Stimulated activated naive CD4-positive, alpha-beta T cell treated with Interleukin-2 at 50 U/mL for 16 hours (primary cell): ENCODE results near the gene ECEL1.

ENCODE experiments used
- DNase-seq: peaks from one replicate; lab custom pipeline; 2025; lab: John Stamatoyannopoulos, UW

ECEL1 gene

DNA sequence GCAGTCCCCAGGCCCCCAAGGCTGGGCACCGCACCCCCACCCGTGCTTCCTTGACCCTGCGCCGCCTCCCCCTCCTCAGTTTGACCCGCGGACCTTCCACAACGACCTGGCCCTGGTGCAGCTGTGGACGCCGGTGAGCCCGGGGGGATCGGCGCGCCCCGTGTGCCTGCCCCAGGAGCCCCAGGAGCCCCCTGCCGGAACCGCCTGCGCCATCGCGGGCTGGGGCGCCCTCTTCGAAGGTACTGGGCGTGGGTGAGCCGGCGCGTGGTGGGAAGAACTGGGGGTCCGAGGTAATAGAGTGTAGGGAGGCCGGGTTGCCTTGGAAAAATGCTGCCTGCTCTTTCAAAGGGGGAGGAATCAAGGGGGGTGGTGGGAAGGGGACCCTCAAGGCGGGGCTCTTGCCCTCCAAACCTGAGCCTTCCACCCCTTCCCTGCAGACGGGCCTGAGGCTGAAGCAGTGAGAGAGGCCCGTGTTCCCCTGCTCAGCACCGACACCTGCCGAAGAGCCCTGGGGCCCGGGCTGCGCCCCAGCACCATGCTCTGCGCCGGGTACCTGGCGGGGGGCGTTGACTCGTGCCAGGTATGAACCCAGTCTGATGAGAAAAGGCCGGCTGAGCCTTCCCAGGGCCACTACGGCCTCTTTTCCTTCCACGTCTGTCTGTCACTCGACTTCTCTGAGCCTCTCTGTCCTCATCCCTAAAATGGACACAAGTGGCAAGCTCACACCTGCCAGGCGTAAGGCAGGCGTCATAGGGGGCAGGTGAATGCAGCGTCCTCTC is 35.2 kb upstream of the ECEL1 start:
- no peak for DNase-seq

DNA sequence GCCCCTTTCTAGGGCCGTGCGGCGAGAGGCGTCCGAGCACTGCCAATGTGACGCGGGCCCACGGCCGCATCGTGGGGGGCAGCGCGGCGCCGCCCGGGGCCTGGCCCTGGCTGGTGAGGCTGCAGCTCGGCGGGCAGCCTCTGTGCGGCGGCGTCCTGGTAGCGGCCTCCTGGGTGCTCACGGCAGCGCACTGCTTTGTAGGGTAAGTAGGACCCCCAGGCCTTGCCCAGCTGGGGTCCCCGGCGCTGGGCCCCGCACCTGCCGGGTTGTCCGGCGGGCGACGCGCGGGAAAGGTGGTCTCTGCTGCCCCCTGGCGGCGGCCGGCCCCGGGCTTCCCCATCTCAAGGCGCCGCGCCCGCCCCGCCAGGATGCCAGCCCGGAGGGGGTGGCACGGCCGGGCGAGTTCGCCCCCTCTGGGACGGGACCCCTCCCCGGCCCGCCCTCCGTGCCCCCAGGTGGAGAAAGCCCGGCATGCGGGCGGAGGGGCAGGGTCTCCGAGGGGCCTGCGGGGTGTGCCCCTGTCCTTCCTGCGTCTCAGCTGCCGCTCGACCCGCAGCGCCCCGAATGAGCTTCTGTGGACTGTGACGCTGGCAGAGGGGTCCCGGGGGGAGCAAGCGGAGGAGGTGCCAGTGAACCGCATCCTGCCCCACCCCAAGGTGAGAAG is 34.5 kb upstream of the ECEL1 start:
- DNase-seq, result peak; percentile 45

DNA sequence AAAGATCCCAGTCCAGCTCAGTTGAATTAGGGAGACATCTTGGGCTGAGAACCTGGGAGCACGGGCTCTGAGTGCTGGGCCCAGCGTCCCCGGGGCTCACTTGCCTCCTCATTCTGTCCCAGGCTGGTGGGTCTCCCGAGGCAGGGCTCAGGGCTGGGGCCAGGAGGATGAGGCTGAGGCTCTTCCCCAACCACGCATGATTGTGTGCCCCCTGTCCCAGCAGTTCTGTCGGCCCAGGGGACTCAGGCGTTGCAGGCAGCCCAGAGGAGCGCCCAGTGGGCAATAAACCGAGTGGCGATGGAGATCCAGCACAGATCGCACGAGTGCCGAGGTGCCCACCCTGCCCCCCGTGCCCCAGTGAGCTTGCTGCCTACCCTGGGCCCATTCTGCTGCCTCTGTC is 33.5 kb upstream of the ECEL1 start:
- no peak for DNase-seq

DNA sequence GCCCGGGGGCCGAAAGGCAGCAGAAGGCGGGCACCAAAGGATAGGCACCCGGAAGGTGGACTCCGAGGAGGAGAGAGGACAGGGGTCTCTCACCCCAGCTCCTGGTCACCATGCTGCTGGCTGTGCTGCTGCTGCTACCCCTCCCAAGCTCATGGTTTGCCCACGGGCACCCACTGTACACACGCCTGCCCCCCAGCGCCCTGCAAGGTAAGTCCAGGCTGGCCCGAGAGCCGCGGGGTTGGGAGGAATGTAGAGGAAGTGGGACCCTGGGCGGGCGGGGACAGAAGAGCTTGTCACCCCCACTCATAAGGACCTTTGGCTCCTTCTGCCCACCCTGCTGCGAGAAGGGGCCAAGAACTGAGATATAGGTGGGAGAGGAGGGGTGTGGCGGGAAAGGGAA is 32.9 kb upstream of the ECEL1 start:
- DNase-seq, result no peak

DNA sequence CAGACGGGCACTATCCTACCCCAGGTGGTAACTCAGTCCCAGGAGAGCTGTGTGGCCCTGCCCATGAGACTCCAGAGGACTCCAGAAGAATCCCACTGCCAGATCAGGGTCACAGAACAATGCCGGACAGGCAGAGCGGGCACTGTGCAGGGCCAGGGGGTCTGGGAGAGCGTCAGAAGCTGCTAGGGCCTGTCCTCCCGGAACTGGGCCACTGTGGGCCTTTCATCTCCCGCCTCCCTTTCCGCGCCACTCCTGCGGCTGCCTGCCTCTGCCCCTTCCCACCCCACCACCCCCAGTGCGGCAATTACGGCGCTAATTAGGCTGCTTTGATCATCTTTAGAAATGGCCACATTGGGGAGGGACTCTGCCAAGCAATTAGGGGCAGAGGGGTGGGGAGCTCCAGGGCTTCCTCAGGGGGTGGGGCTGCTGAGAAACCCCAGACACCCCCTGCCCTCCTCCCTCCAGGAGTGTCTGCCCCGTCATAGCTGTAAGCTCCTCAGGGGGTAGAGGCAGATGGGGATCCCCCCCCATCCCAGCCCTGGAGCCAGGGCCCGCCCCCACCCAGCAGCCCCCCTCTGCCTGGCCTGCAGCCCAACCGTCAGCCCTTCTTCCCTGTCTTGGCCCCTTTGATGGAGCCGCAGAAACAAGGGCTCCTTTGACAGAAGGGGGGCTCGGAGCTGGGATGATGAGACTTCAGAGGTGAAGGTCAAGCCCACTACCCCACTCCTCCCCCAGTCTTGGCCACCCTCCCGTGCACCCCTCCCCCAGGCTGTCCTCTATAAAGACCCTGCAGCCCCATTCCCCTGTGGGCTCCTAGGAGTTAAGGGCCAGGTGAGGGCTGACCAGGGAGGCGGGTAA is 32.2 kb upstream of the ECEL1 start, which contains the start of gene PRSS56:
Gene PRSS56 (plus strand): TSS at position 808 of the 858 bp plus-strand sequence. CDS start 211 bp downstream, outside the sequence.
- DNase-seq, result no peak

DNA sequence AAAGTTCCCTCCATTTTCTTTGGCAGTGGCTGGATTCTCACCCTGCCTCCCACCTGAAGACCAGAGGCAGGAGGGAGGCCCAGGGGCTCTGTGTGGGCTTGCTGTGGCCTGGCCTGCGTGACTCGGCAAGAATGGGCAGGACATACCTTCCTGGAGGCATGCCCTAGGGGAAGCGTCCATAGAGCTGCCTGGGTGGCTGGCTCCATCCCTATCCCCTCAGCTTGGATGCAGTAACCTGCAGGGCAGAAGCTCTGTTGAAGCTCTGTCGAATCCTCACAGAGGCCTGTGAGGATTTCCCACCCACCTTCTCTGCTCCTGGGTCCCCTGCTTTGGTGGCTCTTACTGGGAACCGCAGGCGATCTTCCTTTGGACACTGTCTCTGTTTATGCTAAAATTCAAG is 31.2 kb upstream of the ECEL1 start:
- no peak for DNase-seq

DNA sequence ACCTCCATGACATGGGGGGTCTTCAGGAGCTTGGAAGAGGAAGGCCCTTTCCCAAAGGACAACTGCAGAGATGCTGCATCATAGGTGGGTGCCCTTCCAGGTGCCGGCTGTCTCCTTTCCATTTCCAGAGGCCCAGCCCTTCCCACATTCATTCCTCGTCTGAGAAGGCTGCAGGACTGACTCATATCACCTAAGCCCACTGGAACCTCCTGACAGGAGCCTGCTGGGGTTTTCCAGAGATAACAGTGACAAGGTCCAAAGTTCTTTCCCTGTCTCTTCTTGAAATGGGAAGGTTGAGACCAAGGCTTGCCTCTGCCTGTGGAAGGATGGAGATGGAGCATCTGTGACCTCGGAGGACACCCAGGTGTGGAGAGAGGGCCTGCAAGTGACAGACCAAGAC is 28.9 kb upstream of the ECEL1 start:
- no peak for DNase-seq

DNA sequence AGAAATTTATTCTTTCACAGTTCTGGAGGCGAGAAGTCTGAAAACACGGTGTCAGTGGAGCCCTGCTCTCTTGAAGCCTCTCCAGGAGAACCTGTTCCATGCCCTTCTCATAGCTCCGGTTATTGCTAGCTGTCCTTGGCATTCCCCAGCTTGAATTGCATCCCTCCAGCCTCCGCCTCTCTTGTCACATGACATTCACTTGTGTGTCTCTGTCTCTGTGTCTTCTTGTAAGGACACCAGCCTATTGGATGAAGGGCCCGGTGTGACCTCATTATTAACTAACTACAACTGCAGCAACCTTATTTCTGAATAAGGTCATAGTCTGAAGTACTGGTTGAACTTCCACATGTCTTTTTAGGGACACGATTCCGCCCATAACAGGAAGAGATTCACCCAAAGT is 28.0 kb upstream of the ECEL1 start:
- DNase-seq, result no peak

DNA sequence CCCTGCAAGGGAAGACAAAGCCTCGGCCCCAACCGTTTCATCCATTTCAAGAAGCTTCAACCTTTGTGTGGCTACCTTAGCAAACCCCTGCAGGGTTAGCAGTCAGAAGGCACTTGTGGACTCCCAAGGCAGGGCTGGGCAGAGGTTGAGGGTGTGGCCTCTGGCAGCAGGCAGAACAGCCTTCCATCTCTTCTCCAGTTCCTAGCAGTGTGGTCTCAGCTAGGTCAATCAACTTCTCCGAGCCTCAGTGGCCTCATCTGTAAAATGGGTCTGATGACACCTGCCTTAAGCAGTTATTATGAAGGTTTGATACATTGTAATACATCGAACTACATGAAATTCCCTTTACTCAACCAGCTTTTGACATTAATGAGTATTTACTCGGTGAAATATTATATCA is 25.7 kb upstream of the ECEL1 start:
- no peak for DNase-seq

DNA sequence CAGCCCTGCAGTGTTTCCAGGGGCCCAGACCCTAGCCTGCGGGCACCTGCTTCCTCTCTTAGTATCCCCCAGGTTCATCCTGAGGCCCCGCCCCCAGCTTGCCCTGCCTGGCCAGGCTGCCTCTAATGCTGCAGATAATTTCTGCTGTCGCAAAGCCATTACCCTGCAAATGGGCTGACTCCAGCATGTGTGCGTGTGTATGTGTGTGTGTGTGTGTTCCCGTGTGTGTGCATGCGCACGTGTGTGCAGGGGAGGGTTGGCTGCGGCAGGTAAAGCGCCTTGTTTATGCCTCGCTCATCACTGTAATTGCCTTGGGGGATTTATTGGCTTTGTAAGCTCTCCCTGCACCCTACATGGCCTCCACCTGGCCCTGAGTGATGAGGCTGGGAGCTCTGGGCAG is 25.0 kb upstream of the ECEL1 start:
- no peak for DNase-seq

DNA sequence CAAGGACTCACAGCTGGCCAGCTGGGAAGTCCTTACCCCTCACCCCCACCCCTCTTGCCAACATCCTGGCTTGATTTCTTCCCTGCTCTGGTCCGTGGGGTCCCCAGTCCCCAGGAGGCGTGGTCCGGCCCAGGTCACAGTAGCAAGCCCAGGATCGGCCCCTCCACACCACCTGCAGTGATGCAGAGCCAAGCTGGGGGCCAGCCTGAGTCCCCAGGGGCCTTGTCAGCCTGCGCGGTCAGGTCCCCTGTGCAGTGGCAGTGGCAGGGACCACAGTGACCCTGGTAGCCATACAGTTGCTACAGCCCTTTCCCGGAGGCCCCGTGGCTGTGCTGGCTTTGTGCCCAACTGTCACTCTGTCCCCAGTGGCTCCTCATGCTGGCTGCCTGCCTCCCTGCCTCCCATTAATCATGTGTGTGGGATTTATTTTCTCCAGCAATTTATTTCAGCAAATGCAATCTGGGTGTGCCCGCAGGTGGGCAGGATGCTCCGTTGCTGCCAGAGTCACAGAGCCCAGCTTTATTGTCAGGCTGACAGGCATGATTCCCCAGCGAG is 23.8 kb upstream of the ECEL1 start:
- no peak for DNase-seq

DNA sequence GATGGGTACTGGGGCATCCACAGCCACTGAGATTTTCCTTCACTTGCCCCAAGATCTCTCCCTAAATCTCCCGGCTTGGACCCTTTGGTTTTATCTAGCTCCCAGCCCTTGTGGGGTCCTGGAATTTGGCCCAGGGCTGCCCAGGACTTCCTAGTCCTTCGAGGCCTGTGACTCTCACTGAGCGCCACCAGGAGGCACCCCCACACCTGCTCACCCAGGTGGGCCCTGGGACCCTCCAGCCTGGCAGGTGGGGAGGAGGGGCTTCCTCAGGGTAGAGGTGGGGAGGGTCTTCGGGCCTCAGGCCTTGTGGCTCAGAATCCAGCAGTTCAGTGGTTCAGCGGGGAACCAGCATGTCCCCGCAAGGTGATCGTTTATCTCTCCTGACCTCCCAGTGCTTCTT is 20.6 kb upstream of the ECEL1 start:
- no peak for DNase-seq

DNA sequence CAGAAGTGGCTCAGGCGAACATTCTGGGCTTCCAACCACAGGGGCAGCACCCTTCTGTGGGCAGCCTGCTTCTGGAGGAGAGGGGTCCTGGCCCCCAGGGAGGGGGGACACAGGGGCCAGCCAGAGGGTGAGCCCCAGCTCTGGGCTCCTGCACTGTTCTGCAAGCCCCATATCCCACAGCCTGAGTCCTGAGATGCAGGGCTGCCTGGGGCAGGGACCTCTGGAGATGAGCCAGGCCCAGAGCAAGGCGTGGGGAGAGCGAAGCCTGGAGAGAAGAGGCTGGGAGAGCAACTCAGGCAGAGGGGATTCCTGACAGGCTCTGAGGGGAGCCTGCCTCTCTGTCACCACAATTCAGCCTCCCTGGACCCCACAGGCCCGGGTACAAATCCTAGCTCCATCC is 19.1 kb upstream of the ECEL1 start:
- no peak for DNase-seq

DNA sequence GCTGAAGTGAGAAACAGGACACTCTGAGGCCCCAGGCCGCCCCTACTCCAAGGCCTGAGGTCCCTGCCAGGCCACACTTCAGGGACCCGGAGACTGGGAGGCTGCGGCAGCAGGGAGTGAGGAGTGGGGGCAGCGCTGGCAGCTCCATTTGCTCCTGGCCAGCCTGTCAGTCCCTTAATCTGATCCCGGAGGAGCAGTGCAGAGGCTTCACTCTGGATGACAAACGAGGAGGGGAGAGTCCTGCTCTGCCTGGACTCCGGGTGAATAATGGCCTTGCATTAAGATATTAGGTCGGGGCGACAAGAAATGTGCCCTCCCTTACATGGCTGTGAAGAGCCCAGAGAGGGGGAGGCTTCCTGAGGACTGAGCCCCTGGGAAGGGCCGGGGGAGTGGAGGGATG is 18.2 kb upstream of the ECEL1 start:
- no peak for DNase-seq

DNA sequence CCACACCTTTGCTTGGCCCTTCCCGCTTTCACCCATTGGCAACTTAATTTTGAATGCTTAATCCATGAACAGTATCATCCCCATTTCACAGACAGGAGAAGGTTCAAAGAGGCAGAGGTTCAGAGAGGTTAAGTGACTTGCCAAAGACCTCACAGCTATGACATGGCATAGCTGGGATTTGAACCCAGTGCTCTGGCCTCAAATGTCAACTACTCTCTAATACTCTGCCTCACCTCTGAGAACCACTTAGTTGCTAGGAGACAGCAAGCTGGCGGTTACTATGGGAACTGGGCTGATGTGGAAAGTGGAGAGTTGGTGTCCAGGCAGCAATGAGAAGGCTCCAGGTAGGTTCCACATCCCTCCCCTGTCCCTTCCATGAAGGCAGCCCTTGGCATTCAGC is 16.8 kb upstream of the ECEL1 start:
- no peak for DNase-seq

DNA sequence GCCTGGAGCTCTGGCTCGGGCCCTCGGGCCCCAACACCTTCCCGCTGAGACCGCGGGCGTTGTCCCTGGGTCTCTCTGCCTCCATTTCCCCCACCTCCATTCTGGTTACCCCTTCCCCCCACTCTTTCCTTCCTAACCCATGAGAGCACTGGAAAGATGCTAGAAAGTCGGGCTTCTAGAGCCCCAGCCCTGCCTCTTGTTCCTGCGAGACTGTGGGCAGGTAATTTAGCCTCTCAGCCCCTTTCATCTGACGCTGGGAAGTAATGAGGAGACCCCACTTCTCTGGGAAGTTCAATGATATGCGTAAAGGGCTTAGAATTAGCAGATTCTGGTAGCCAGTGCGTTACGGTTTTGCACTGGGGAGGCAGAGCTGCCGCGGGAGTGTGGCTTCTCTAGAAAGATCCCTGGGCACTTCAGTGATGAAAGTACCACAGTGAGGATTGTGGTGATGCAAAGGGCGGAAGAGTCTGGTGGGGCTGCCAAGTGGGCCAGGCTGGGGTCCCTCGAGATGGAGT is 16.2 kb upstream of the ECEL1 start:
- DNase-seq, result no peak

DNA sequence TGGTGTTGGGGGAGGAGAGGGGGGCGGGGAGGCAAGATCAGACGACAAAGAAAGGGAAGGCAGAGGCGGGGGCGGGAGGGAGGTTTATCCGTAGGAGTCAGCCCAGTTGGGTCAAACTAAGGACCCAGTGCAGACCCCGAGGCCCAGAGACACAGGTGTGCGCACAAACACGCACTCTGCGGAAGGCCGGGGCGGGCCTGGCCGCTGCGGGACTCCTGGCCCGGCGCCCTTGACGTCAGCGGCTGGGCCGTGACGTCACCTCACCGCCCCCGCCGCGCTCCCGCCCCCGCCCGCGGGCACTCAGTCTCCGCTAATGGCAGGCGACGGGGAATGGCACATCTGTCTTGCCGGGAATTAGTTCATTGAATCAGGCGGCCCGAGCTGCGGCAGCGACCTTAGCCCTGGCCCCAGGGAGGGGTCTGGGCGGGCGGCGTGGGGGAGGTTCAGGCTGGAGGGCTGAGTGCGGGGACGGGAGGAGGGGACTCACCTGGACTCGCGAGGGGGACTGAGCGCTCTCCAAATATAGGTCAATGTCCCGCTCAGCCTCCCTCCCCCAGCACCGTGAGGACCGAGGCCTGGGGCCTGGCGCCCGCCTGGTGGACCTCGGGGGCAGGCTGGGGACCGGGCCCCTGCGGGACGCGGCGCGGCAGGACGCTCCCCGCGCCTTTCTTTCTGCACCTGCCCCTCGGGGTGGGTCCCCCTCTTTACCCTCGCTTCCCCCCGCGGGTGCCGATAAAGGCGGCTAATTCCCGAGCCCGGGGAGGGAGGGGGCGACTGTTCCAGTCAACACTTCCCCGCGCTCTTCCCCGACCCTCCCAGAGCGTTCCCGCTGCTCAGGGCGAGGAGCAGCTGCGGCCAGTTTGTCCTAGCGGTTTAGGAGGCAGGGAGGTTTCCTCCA is 15.5 kb upstream of the ECEL1 start:
- peak; percentile 17 for DNase-seq

DNA sequence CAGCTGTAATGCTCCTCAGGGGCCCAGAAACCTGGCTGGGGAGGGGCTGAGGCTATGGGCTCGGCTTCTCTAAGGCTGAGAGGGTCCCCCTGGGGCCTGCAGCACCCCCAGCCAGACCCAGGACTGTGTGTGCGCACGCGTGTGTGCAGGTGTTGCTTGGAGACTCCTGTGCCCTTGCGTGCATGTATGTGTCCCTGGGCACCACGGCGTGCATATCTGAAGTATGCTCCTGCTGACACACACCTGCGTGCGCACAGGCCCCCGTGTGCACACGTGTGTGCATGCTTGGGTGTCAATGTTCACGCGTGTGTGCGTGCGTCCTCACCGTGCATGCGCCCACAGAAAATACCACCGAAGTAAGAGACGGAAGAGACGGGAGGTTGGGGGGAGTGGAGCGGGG is 14.9 kb upstream of the ECEL1 start:
- DNase-seq, result no peak

DNA sequence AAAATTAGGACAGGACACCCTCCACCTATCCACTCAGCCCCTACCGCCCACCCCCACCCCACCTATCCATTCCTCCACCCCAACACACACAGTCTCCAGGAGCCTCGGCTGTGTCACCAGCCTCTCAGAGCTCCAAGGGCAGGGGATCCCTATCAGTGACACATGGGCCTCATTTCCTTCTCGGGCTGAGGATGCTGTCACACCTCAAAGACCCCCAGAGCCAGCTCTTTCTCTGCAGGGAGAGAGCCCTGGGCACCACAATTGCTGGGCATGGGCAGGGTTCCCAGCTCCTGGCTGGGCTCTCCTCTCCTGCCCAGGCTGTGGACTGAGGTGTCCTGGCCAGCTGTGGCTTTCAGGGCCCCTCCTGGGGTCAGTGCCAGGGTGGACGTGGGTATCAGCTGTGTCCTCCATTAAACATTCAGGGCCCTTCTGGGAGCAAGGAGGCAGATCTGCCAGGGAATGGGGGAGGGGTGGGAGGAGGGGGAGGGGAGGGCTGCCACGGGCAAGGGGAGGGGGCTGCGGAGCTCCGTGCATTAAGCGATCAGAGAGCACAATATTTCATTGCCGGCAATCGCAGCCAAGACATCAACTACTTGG is 14.3 kb upstream of the ECEL1 start:
- DNase-seq, result no peak

DNA sequence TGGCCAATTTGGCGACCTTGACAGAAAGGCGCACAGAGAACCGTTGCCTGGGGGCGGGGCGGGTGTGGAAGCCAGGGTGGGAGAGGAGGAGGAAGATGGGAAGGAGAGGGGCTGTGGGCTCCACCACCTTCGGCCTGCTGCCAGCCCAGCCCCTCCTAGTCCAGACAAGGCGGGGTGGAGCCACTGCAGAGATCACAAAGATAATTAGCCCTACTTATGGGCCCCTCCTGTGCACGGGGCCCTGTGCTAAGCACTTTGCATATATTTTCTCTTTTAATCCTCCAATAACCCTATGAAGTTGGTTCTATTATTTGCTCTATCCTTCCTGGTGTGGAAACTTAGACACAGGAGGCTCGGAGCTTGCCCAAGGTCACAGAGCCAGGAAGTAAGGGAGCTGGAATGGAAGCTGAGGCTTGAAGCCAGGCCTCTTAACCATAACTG is 13.7 kb upstream of the ECEL1 start:
- DNase-seq, result no peak

DNA sequence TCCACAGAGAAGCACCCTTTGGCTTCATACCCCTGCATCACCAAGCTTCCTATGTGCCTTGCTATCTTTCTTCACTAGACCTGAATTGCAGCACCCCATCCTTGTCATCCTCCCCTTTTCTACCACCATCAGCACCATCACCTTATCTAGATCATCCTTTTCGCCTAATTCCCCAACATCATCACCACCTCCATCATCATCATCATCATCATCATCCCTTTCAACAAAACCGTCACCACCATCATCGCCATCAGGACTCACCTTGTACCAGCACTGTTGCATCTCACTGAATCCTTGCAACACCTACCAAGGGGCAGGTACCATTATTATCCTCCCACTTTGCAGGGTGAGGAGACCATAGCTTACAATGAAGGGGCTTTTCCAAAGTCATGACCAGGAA is 10.8 kb upstream of the ECEL1 start:
- no peak for DNase-seq
